ENCODE results near the gene TENT5A.
A peak's percentile ranks its signal among the peaks of the same experiment; 100 is the strongest.
"Not testable (repeated sequence)": the region's sequence is repeated elsewhere in the genome, so short reads cannot be mapped to it uniquely, and the experiment has no call there.

The TENT5A gene

DNA sequence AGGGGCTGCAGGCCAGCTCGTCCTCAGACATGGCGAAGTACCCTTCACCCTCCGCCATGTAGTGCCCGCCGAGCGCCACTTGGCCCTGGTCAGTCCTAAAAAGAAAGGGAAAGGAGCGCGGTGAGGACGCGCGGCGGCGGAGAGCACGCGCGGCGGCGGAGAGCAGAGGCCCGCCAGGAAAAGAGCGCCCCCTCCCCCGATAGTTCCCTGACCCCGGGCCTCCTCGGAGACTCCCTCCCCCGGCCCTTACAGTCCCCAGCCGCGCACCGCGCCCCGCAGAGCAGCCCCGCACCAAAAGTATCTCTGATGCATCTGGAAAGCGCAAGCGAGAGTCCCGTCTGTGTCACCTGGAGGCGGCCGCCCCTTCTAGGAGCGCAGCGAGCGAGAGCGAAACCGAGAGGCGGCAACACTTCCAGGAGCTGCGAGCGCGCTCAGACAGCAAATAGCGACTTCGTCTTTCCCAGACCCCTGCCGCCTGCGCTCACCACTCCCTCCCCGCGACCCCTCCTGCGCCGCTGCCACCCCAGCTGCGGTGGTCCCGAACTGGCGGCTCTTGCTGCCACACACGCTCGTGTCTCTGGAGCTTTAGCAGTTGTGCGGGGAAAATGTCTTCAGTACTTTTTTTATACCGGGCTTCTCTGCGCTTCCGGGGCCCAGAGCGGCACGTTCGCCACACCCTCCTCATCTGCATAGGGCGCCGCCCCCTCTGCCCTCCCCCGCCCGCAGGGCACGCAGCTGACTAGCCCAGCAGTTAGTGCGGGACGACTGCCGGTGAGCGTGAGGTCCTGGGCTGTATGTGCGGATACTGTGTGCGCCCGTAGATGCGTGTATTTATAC lies at the start of gene TENT5A:
Gene TENT5A, minus strand, starts transcription at position 598 of the 837 bp plus-strand sequence. Its CDS starts 540 bp downstream, at position 58.
- peak; percentile 76 to 88 for DNase-seq

DNA sequence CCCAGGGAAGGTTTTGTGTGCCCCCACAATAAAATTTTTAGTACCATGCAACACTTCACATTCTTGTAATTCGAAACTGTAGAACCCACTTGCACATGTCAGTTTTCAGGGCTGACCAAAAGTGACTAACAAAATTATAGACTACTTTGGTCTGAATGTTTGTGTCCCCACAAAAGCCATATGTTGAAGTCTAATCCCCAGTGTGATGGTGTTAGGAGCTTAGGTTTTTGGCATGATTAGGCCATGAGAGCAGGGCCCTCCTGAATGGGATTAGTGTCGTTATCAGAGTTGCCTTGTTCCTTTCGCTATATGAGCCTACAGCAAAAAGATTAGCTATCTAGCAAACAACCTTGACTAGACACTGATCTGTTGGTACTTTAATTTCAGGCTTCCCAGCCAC lies 49.0 kb upstream of the TENT5A start:
- DNase-seq: no peak

DNA sequence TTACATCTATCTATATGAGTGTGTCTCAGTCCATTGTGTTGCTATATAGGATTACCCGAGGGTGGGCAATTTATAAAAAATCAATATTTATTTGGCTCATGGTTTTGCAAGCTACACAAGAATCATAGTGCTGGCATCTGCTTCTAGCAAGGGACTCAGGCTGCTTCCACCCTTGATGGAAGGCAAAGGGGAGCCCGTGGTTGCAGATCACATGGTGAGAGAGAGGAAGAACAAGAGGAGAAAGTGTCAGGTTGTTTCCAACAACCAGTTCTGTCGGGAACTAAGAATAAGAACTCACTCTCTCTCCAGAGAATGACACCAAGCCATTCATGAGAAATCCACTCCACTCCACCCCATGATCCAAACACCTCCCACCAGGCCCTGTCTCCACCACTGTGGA lies 48.2 kb upstream of the TENT5A start:
- DNase-seq: no peak

DNA sequence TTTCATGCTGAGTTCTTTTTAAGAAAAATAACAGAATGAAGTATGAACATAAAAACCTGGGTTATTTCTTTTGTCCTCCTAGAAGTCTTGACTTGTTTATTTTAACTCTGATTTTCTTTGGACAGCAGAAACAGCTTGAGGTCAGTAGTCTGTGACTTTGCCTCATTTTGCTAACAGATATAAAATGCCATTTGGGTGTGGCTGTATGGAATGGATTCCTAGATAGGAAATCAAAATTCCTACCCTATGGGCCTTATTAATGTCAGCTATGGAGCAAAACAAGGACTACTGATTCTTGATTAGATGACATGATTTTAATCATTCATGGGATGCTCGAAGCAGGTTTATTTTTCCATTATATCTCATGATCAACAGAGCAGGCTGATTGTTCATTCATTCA lies 46.8 kb upstream of the TENT5A start:
- no peak for DNase-seq

DNA sequence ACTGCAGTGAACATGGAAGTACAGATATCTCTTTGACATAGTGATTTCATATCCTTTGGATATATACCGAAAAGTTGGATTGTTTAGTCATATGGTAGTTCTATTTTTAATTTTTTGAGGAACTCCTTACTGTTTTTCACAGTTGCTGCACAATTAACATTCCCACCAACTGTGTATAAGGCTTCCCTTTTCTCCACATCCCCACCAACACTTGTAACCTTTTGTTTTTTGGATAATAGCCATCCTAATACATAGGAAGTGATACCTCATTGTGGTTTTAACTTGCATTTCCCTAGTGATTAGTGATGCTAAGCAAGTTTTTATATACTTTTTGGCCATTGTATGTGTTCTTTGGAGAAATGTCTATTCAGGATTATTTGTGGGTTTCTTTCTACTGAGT lies 45.1 kb upstream of the TENT5A start:
- DNase-seq: no peak

DNA sequence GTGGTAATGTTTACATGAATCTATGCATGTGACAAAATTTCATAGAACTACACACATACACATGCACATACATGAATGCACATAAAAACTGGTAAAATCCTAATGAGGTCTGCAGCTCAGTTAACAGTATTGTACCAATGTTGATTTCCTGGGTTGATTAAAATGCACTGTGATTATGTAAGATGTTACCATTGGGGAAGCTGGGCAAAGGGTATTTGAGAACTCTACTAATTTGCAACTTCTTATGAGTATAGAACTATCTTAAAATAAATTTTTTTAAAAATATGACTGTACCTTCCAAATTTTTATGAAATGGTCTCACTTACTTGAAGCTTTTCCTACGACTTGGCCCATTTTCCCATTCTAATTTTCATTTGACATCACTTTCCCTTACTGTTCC lies 43.4 kb upstream of the TENT5A start:
- DNase-seq: no peak

DNA sequence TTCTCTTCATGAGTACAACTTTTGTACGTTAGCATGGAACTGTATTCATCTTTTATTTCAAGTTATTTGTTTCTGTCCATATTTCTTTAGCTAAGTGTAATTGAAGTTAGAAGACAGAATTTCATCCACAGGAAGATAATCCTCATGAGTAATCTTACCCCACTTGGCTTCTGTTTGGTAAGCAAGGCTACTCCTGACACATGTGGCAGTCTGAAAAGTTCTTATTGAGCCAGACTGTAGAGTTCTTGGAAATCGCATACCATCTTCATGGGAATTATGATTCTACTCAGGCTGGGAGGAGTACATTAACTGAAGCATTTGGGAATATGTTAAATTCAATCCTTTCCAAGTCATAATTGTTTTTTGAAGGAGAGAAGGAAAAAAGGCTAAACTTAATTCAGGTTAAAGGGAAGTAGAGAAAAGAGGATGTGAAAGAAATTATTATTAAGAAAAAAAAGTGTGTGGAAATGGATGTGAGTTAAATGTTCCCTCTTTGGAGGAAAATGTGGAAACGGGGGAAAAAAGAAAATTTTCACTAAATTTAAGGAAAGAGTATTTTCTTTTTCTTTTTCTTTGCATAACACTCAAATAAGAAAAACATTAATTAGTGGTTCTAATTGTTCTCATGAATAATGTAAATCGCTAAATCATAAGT lies 41.5 kb upstream of the TENT5A start:
- DNase-seq: no peak

DNA sequence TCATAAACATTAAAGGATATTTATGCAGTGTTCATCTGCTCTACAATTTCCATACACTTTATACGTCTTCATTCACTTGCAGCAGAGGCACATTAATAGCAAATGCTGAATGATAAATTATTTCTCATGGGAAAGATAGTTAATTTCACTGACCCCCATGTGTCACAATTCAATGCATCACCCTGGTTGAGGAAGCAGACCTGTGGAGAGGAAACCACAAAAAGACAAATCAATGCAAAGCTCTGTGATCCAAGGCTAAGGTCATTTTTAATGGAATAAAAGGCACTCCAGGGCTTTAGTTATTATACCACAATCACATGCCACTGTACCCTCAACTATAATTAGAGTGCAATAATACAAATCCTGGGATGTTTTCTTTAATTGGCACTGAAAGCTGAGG lies 40.3 kb upstream of the TENT5A start:
- no peak for DNase-seq

DNA sequence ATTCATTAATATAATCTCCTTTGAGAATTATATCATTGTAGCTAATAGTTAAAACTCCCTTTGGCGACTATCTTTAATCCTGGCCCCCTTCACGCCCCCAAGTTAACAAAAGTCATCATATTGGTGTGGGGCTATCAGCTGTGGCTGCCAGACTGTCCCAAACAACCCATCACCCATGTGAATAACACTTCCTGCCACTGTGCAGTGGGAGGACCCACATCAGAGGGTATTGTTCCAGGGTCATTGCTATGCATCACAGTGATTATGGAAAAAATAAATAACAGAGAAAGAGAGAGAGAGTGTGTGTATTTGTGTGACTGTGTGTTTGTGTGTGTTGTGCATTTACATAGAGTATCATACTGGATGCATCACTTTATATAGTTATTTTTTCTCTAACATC lies 39.3 kb upstream of the TENT5A start:
- no peak for DNase-seq

DNA sequence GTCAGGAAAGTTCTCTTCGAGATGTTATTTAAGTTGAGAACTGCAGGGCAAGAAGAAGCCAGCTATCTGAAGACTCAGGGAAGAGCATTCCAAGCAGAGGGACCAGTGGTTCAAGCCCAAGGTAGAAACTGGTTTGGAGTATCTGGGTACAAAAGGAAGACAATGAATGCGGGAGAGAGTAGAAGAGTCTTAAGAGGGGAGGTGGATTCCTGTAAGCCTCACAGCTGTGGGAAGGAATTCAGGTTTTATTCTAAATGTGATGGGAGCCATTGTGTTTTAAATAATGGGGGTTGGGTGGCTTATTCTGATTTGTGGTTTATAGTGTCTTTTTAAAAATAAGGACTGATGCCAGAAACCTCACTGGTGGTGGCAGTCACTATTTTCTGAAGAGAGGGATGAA lies 37.6 kb upstream of the TENT5A start:
- DNase-seq: no peak

DNA sequence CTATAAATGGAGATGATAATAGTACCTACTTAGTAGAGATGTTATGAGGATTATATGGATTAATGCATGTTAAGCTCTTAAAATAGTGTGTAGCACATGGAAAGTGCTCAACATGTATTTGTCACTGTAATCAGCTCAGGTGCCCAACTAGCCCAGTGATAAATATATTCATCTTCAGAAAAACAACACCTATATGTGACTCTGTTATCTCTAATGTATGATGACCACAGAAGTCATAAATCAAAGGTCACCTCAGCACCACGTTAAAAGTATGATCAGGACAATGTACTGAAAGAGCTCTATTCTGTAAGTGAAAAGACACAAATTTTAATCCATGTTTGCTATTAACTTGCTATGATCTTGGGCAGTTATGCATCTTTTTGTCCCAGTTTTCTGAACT lies 36.8 kb upstream of the TENT5A start:
- no peak for DNase-seq

DNA sequence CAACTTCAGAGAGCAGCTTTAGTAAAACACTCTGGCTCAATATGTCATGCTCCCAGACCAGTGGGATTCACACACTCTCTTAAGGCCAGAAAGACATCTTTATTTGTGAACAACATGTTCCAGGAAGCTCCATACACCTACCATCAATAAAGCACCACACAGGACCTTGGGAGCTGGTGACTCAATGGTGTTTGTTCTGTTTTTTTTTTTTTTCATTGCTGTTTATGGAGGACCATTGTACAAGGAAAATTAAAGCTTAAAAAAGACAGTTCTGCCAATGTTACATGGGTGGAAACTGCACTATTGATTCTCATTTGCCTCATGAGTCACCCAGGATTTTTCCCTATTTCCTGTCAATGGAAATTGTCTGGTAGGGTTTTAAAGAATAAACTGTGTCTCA lies 36.3 kb upstream of the TENT5A start:
- no peak for DNase-seq

DNA sequence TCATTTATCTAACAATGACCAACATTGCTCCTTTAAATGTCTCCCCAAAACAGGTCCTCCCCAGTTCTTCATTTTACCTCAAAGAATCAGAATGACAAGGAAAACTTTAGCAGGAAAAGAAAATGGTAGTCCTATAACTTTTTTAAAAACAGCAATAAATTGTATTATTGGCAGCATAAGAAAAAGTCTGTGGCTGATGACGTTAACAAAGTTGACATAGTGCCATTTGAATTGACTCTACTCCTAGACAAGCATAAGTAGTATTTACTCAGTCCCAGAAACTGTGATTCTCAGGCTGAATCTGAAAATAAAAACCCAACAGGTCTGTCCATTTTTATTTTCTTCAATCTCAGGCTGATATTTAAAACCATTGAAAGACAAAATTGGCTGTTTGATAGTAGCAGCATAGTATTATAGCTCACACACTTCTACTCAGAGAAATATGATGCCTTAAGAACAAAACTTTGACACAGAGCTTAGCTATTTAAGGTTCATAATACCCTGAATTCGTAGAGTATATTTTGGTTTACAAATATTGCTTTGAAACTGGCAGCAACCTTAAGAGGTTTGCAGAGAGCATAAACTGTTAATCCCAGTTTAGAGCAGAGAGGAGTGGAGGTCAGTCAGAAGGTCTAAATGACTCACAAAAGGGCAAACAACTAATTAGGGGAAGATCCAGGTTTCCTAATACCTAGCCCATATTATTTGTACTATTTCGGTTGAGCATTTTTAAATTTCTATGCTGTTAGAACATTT lies 35.0 kb upstream of the TENT5A start:
- DNase-seq: no peak

DNA sequence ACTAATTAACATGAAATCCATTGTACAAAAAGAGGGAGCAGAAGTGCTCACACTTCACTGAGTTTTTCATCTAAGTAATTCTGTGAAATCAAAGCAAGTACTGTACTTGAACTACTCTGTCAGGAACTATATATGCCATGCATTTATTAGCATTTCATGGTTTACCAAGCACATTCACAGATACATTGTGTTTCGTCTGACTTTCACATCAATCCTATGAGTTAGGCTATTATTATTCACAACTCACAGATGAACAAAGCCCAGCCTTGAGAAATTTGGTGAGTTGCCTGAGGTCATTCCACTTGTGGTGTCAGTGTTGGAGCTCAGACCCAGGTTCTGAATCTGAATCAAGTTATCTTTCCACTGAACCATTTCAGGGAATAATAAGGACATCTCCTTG lies 33.7 kb upstream of the TENT5A start:
- no peak for DNase-seq

DNA sequence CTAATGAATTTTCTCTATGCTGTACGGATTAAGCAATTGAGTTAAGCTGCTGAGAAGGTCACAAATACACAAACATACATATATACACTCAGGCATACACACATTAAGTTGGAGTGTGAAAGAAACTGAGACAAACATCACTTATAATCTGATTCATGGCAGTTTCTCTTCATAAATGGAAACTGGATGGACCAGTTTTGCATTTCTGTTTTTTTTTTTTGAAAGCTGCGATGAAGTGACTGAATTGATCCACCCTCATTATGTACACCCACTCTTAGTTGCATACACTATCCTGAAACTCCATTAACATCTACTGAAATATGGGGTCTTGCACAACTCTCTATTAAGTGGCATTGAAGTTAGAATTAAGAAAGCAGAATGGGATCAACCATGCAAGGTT lies 32.9 kb upstream of the TENT5A start:
- DNase-seq: no peak

DNA sequence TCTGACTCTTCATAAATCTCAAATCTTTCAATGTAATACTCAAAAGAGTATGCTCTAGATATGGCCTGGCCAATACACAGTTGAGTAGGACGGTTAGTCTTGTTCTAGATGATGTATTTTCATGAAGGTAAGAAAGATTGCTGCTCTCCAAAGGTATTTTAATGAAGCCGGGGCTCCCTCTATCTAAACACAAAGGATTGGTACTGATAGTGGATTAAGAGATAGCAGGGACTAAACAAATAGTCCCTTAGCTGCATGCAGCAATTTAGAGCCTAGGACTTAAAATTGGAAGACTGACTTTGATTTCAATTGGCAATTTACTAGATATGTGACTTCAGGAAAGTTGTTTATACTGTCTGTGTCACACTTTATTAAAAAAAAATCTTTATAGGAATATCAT lies 31.4 kb upstream of the TENT5A start:
- DNase-seq: no peak

DNA sequence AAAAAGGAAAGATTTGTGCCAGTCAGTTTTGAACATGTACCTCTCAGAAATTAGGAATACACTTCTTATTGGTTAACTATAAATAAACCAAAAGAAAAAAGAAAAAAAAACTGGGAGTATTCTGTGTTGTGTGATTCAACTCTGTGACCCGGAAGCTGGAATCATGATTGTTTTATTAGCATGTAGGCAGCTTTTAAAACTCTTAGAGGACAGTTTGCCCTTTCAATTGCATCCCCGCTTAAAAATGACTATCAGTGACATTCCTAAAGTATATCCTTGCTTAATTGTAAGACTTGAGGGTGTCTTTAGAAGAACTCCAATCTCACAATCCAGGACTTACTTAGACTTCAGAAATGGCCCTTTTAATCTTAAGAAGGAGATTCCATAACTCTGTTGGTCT lies 29.1 kb upstream of the TENT5A start:
- no peak for DNase-seq

DNA sequence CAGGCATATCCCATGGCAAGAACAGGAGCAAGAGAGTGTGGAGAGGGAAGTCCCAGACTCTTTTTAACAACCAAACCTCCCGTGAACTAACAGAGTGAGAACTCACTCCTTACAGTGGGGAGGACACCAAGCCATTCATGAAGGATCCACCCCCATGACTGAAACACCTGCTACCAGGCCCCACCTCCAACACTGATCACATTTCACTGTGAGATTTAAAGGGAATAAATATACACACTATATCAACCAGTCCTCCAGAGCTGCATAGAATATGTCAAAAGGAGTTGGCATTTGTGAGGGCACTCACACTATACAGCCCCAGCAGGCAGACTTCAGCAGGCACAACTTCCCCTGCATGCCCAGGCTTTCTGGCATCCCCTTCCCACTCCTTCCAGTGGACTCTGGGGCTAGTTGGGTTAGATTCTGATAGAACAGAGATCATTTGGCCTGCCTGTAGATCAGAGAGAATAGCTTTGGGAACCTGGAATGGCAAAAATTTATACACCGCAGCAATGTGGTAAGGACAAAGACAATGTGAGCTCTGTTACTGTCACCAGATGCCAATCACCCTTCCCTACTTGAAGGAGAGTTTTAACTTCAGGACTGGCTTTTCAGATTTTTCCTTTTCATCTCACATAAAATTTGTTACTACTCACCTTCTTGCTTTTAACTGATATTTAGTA lies 25.2 kb upstream of the TENT5A start:
- no peak for DNase-seq

DNA sequence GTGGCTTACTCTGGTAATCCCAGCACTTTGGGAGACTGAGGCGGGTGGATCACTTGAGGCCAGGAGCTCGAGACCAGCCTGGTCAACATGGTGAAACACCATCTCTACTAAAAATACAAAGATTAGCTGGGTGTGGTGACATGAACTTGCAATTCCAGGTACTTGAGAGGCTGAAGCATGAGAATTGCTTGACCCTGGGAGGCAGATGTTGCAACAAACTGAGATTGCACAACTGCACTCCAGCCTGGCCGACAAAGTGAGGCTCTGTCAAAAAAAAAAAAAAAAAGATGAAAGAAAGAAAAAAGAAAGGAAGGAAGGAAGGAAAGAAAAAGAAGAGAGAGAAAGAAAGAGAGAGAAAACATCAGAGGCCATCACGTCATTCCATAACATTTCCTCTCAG lies 23.7 kb upstream of the TENT5A start:
- DNase-seq: not testable (repeated sequence)

DNA sequence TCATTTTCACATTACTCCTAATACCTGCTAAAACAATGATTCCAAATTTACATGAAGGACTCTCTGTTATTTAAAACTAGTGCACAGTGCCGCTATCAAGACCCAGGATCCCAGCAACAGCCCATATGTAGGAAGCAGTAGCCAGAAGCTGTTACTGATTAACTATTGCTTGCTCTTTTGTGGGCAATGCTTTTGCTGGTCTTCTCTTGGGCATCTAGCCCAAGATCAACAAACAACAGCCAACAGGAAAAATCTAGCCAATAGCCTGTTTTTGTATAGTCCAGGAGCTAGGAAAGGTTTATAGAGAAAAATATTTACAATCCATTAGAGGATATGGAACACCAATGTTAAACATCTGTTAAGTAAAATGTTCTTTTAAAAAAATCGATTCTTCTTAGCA lies 22.1 kb upstream of the TENT5A start:
- no peak for DNase-seq

DNA sequence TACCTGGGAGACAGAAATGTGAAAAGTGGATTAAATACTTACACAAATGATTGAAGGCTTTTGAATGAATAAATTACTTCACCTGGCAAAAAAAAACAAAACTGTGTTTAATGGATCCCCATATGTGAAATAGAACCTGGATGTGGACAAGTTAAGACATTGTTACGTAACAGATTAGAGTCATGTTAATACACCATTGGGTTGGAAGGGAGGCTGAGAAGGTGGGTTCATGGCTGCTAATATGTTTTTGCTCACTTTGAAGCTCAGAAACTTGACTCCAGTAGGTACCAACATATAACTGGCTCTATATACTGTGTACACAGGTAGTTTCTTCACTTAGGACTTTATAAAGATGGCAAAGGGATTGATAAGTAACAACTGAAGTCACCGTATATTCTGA lies 21.4 kb upstream of the TENT5A start:
- no peak for DNase-seq

DNA sequence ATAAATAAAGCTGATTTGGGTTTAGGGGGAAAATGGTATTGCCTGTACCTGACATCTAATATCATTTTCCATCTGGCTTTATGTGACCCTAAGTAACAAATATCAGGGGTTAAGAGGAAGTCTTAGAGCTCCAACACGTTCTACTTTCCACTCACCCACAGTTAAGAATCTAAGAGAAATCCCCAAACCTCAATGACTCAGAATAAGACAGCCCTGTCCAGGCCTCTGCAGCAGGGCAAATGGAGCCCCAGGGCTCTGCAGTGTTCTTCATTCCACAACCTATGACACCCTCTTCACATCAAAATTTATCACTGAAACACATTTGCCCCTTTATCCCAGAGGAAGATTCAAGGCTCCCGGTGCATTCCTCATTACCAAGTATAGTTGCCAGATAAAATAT lies 20.3 kb upstream of the TENT5A start:
- no peak for DNase-seq

DNA sequence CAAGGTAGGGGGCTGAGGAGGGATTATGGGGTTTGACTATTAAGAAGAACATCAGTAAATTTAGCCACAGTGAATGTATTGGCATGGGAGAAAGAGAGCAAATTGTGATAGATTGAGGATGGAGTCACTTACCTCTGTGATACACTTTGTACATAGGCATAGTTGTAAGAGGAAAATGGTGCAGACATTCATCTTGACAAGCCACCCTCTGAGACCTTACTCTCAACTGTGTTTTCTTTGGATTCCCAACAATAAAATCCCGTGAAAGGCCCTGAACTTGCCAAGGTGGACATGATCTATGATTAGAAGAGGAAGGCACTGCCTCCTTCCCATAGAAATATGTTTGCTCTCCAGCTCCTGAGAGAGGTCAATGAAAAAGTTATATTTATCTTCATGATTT lies 18.6 kb upstream of the TENT5A start:
- no peak for DNase-seq

All from stimulated activated CD4-positive, alpha-beta T cell treated with anti-CD3 and anti-CD28 coated beads, Interleukin-4, amount 100 ng/mL, for 4 hours (primary cell).